H9 (cell line): ENCODE measurements around the gene FBH1. TPM values are rescaled to one million over a fixed set of nuclear protein-coding genes. Genes with fewer than 3 reads are reported as not detected.

Experiments used
- DNase-seq: peaks from one replicate; pipeline ENCODE4 v3.0.0-alpha.2; 2017
- H2AFZ ChIP-seq: one replicate; pipeline ENCODE4 v1.6.1; 2013; ENCODE audit warnings: mild to moderate bottlenecking, low read length, control low read depth, moderate library complexity
- H2AK5ac ChIP-seq: 2 replicates; pipeline ENCODE4 v1.6.1; 2013; ENCODE audit warnings: low read length, control low read depth, mixed read lengths; ENCODE audit not compliant: insufficient read length
- H2BK120ac ChIP-seq: one replicate; pipeline ENCODE4 v1.6.1; 2013; ENCODE audit warnings: low read depth, mild to moderate bottlenecking, low read length, control low read depth, inconsistent platforms; ENCODE audit not compliant: poor library complexity, severe bottlenecking
- H2BK12ac ChIP-seq: 2 replicates; pipeline ENCODE4 v1.6.1; 2013; ENCODE audit warnings: low read length, control low read depth, mixed read lengths, low read depth; ENCODE audit not compliant: insufficient read length
- H2BK15ac ChIP-seq: 2 replicates; pipeline ENCODE4 v1.6.1; 2013; ENCODE audit warnings: low read depth, low read length, control low read depth
- H2BK20ac ChIP-seq: one replicate; pipeline ENCODE4 v1.6.1; 2013; ENCODE audit warnings: low read depth, mild to moderate bottlenecking, low read length, control low read depth, inconsistent platforms; ENCODE audit not compliant: poor library complexity, severe bottlenecking
- H2BK5ac ChIP-seq: 2 replicates; pipeline ENCODE4 v1.6.1; 2013; ENCODE audit warnings: low read length, control low read depth, mixed read lengths; ENCODE audit not compliant: insufficient read length
- H3K14ac ChIP-seq: 2 replicates; pipeline ENCODE4 v1.6.1; 2013; ENCODE audit warnings: low read length, control low read depth; ENCODE audit not compliant: insufficient read depth
- H3K18ac ChIP-seq: 2 replicates; pipeline ENCODE4 v1.6.1; 2013; ENCODE audit warnings: low read depth, mild to moderate bottlenecking, mixed read lengths, low read length, control low read depth; ENCODE audit not compliant: insufficient read length
- H3K23ac ChIP-seq: 2 replicates; pipeline ENCODE4 v1.6.1; 2013; ENCODE audit warnings: low read length, control low read depth, mixed read lengths, low read depth; ENCODE audit not compliant: insufficient read length
- H3K23me2 ChIP-seq: 2 replicates; pipeline ENCODE4 v1.6.1; 2013; ENCODE audit warnings: low read depth, mild to moderate bottlenecking, mixed read lengths, low read length, control low read depth; ENCODE audit not compliant: insufficient read length, poor library complexity, severe bottlenecking
- H3K27ac ChIP-seq: 2 replicates; pipeline ENCODE4 v1.5.1; 2013; ENCODE audit warnings: low read length, control low read depth, mixed read lengths, low read depth; ENCODE audit not compliant: insufficient read length
- H3K27me3 ChIP-seq: 2 replicates; pipeline ENCODE4 v1.6.1; 2013; ENCODE audit warnings: low read length, control low read depth, inconsistent platforms; ENCODE audit not compliant: insufficient read depth
- H3K4ac ChIP-seq: 2 replicates; pipeline ENCODE4 v1.6.1; 2013; ENCODE audit warnings: low read depth, mild to moderate bottlenecking, control low read depth, inconsistent platforms, low read length, moderate library complexity
- H3K4me1 ChIP-seq: 2 replicates; pipeline ENCODE4 v1.6.1; 2013; ENCODE audit warnings: low read length, control low read depth, inconsistent platforms; ENCODE audit not compliant: insufficient read depth
- H3K4me2 ChIP-seq: 2 replicates; pipeline ENCODE4 v1.6.1; 2013; ENCODE audit warnings: low read length, control low read depth, mixed read lengths; ENCODE audit not compliant: insufficient read length, insufficient read depth
- H3K56ac ChIP-seq: 2 replicates; pipeline ENCODE4 v1.6.1; 2013; ENCODE audit warnings: low read depth, mild to moderate bottlenecking, mixed read lengths, low read length, control low read depth; ENCODE audit not compliant: insufficient read length
- H3K79me1 ChIP-seq: 2 replicates; pipeline ENCODE4 v1.6.1; 2013; ENCODE audit warnings: low read depth, mild to moderate bottlenecking, moderate library complexity, low read length, control low read depth, inconsistent platforms; ENCODE audit not compliant: insufficient read depth, poor library complexity, severe bottlenecking
- H3K79me2 ChIP-seq: 2 replicates; pipeline ENCODE4 v1.6.1; 2013; ENCODE audit warnings: low read length, control low read depth, inconsistent platforms; ENCODE audit not compliant: insufficient read depth
- H3K9ac ChIP-seq: 2 replicates; pipeline ENCODE4 v1.6.1; 2013; ENCODE audit warnings: low read length, control low read depth, mixed read lengths; ENCODE audit not compliant: insufficient read length; ENCODE audit errors: extremely low read depth
- H3K9me3 ChIP-seq: one replicate; pipeline ENCODE4 v1.6.1; 2013; ENCODE audit warnings: low read depth, low read length, inconsistent platforms; ENCODE audit not compliant: control insufficient read depth
- H3T11ph ChIP-seq: one replicate; pipeline ENCODE4 v1.6.1; 2013; ENCODE audit warnings: mild to moderate bottlenecking, low read length, control low read depth, inconsistent platforms
- H4K20me1 ChIP-seq: one replicate; pipeline ENCODE4 v1.6.1; 2013; ENCODE audit not compliant: control insufficient read depth, insufficient read length, insufficient read depth
- H4K5ac ChIP-seq: 2 replicates; pipeline ENCODE4 v1.6.1; 2013; ENCODE audit warnings: low read depth, mild to moderate bottlenecking, mixed read lengths, low read length, control low read depth; ENCODE audit not compliant: insufficient read length
- H4K8ac ChIP-seq: replicated peaks from 2 replicates; pipeline ENCODE4 v1.6.1; 2013; ENCODE audit warnings: low read length, control low read depth, mixed read lengths, low read depth; ENCODE audit not compliant: insufficient read length
- H4K91ac ChIP-seq: 2 replicates; pipeline ENCODE4 v1.6.1; 2013; ENCODE audit warnings: low read depth, mild to moderate bottlenecking, moderate library complexity, mixed read lengths, low read length, control low read depth; ENCODE audit not compliant: insufficient read length
- H3K27ac Mint-ChIP-seq, 3 experiments: 2 replicates in 2 of 3; 3 replicates in 1 of 3; pipeline ENCODE4 v1.8.0; 2020 to 2021; ENCODE audit warnings: mixed read lengths in 3 of 3, mild to moderate bottlenecking in 1 of 3, moderate library complexity in 1 of 3
- H3K27me3 Mint-ChIP-seq: 2 replicates; pipeline ENCODE4 v1.8.0; 2021; ENCODE audit warnings: low read depth, mild to moderate bottlenecking, moderate library complexity, mixed read lengths
- H3K36me3 Mint-ChIP-seq, 3 experiments: 2 replicates in 2 of 3; 3 replicates in 1 of 3; pipeline ENCODE4 v1.8.0; 2020 to 2021; ENCODE audit warnings: low read depth in 3 of 3, mixed read lengths in 3 of 3; ENCODE audit not compliant: insufficient read depth in 1 of 3
- H3K4me1 Mint-ChIP-seq, 2 experiments: 2 replicates each; pipeline ENCODE4 v1.8.0; 2020; ENCODE audit warnings: mixed read lengths in 2 of 2
- H3K4me3 Mint-ChIP-seq, 2 experiments: 2 replicates in 1 of 2; 3 replicates in 1 of 2; pipeline ENCODE4 v1.8.0; 2020 to 2021; ENCODE audit warnings: mild to moderate bottlenecking in 2 of 2, mixed read lengths in 2 of 2, moderate library complexity in 1 of 2
- H3K9me3 Mint-ChIP-seq, 2 experiments: 2 replicates in 1 of 2; 3 replicates in 1 of 2; pipeline ENCODE4 v1.8.0; 2020; ENCODE audit warnings: mild to moderate bottlenecking in 2 of 2, mixed read lengths in 2 of 2, moderate library complexity in 1 of 2
- CTCF ChIP-seq: fragments of 200-600 bp; sonication (generic); conservative IDR thresholded peaks from 3 replicates; pipeline ENCODE4 v1.8.0; 2021; ENCODE audit warnings: antibody characterized with exemption, mild to moderate bottlenecking
- WGBS: extraction: QIAGEN DNeasy Blood & Tissue Kit; methylation state at CpG from one replicate; pipeline ENCODE4 v1.1.7; 2013; ENCODE audit warnings: missing lambda C conversion rate, low lambda C conversion rate, mixed read lengths; ENCODE audit not compliant: insufficient read length; ENCODE audit errors: extremely low coverage; 5-methylcytosine and 5-hydroxymethylcytosine counted together
- total RNA-seq: library from RNA; stranded (reverse); gene quantifications from 2 replicates; pipeline ENCODE4 v1.2.1, GENCODE V29; 2021

Gene FBH1
- total RNA-seq, 1 experiment from 2014 or later: 52.2 TPM

- no peak overlapping the region for H3K56ac ChIP-seq
- no peak overlapping the region for H4K91ac ChIP-seq
- no peak overlapping the region for H2BK20ac ChIP-seq
- H2AFZ ChIP-seq: no peak overlapping the region
- H3K79me1 ChIP-seq: no peaks in the 10 kb centered on the region
- no peak overlapping the region for H4K5ac ChIP-seq
- no peak overlapping the region for H3K4me3 Mint-ChIP-seq
- H3K27me3 ChIP-seq: peaks cover 5% of the 10 kb centered on the region; the same call in 1 of the 2 replicates
- peaks cover 48% of the 10 kb centered on the region for H3K27me3 Mint-ChIP-seq
- H3K9me3 Mint-ChIP-seq: no peaks in the 10 kb centered on the region
- no peak overlapping the region for H3K18ac ChIP-seq
- peaks cover 0 to under 1% (median 0%) of the 10 kb centered on the region in 3 experiments; a peak in 2 of 7 replicates for H3K36me3 Mint-ChIP-seq
- no peak overlapping the region for H2BK12ac ChIP-seq
- peaks cover 4% of the 10 kb centered on the region in 2 experiments; a peak in 3 of 4 replicates for H3K4me1 Mint-ChIP-seq
- no peak overlapping the region for H3K9ac ChIP-seq
- H3K9me3 ChIP-seq: no peaks in the 10 kb centered on the region
- H2BK5ac ChIP-seq: no peak overlapping the region
- no peaks in the 10 kb centered on the region for H3K23me2 ChIP-seq
- no peak overlapping the region for H3K14ac ChIP-seq
- no peak overlapping the region for H2AK5ac ChIP-seq
- H3K27ac Mint-ChIP-seq: no peak overlapping the region
- H2BK120ac ChIP-seq: no peak overlapping the region
- H2BK15ac ChIP-seq: no peak overlapping the region
- H3K23ac ChIP-seq: no peak overlapping the region
- DNase-seq: no peak
- no CpG with 5 or more reads among the region's 9 CpGs for WGBS
- no peak overlapping the region for H3K27ac ChIP-seq
- H4K20me1 ChIP-seq: no peaks in the 10 kb centered on the region
- no peak overlapping the region for H3T11ph ChIP-seq
- no peak overlapping the region for H3K4me2 ChIP-seq
- no peak overlapping the region for H4K8ac ChIP-seq
- H3K79me2 ChIP-seq: no peaks in the 10 kb centered on the region
- no peaks in the 10 kb centered on the region; the same call in 1 of the 2 replicates for H3K4me1 ChIP-seq
- no peak overlapping the region for H3K4ac ChIP-seq
- TF ChIP-seq CTCF: no peak
Observed at GRCh38 chr10:5981529-5981928, 91.5 kb downstream of the FBH1 start.
